HL-60 (cell line): ENCODE measurements around the gene RANBP3L.
"Not testable (repeated sequence)": the region's sequence is repeated elsewhere in the genome, so short reads cannot be mapped to it uniquely, and the experiment has no call there.

Experiments used
- DNase-seq, 2 experiments: peaks; one replicate each; pipeline ENCODE4 v3.0.0-alpha.2; 2010 to 2020; ENCODE audit warnings: low read depth in 1 of 2, low spot score in 1 of 2
- H3K27ac ChIP-seq: fragments of 250-450 bp; sonication (Bioruptor Pico); replicated peaks from 2 replicates; pipeline ENCODE4 v1.5.1; 2020; ENCODE audit warnings: mild to moderate bottlenecking, moderate library complexity
- H3K27me3 ChIP-seq: fragments of 250-450 bp; sonication (Bioruptor Pico); 2 replicates; pipeline ENCODE4 v1.5.1; 2021; ENCODE audit warnings: mild to moderate bottlenecking, moderate library complexity; ENCODE audit not compliant: insufficient read depth, poor library complexity, severe bottlenecking
- H3K4me3 ChIP-seq: replicated peaks from 2 replicates; pipeline ENCODE4 v1.5.1; 2011; ENCODE audit warnings: mild to moderate bottlenecking, control low read depth, low read length; ENCODE audit not compliant: insufficient read depth
- GABPA ChIP-seq: IDR thresholded peaks from 2 replicates; pipeline ENCODE4 v1.6.1; 2012; ENCODE audit warnings: low read depth
- POLR2AphosphoS5 ChIP-seq: IDR thresholded peaks from 2 replicates; pipeline ENCODE4 v1.6.1; 2012; ENCODE audit warnings: low read depth
- SPI1 ChIP-seq: IDR thresholded peaks from 2 replicates; pipeline ENCODE4 v1.6.1; 2012; ENCODE audit warnings: low read depth, mild to moderate bottlenecking, borderline replicate concordance
- TF ChIP-seq, protein P1 (sequence below): IDR thresholded peaks from 2 replicates; pipeline ENCODE4 v1.6.1; 2012; ENCODE audit warnings: low read depth; ENCODE audit not compliant: insufficient replicate concordance
- TF ChIP-seq, protein P2 (sequence below): IDR thresholded peaks from one replicate; pipeline ENCODE4 v1.5.1; 2011; ENCODE audit warnings: low read length, control low read depth, inconsistent platforms; ENCODE audit not compliant: insufficient read depth

Gene RANBP3L

GRCh38 chr5:36199620-36200019 lies 102.1 kb downstream of the RANBP3L start:
- Histone ChIP-seq H3K27ac (no peak overlapping the region), H3K4me3 (no peak overlapping the region), H3K27me3 (no peaks in the 10 kb centered on the region)
- TF ChIP-seq SPI1 (no peak), POLR2AphosphoS5 (no peak), GABPA (no peak)
- TF ChIP-seq, protein P1, sequence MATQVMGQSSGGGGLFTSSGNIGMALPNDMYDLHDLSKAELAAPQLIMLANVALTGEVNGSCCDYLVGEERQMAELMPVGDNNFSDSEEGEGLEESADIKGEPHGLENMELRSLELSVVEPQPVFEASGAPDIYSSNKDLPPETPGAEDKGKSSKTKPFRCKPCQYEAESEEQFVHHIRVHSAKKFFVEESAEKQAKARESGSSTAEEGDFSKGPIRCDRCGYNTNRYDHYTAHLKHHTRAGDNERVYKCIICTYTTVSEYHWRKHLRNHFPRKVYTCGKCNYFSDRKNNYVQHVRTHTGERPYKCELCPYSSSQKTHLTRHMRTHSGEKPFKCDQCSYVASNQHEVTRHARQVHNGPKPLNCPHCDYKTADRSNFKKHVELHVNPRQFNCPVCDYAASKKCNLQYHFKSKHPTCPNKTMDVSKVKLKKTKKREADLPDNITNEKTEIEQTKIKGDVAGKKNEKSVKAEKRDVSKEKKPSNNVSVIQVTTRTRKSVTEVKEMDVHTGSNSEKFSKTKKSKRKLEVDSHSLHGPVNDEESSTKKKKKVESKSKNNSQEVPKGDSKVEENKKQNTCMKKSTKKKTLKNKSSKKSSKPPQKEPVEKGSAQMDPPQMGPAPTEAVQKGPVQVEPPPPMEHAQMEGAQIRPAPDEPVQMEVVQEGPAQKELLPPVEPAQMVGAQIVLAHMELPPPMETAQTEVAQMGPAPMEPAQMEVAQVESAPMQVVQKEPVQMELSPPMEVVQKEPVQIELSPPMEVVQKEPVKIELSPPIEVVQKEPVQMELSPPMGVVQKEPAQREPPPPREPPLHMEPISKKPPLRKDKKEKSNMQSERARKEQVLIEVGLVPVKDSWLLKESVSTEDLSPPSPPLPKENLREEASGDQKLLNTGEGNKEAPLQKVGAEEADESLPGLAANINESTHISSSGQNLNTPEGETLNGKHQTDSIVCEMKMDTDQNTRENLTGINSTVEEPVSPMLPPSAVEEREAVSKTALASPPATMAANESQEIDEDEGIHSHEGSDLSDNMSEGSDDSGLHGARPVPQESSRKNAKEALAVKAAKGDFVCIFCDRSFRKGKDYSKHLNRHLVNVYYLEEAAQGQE = no peak
- TF ChIP-seq, protein P2, sequence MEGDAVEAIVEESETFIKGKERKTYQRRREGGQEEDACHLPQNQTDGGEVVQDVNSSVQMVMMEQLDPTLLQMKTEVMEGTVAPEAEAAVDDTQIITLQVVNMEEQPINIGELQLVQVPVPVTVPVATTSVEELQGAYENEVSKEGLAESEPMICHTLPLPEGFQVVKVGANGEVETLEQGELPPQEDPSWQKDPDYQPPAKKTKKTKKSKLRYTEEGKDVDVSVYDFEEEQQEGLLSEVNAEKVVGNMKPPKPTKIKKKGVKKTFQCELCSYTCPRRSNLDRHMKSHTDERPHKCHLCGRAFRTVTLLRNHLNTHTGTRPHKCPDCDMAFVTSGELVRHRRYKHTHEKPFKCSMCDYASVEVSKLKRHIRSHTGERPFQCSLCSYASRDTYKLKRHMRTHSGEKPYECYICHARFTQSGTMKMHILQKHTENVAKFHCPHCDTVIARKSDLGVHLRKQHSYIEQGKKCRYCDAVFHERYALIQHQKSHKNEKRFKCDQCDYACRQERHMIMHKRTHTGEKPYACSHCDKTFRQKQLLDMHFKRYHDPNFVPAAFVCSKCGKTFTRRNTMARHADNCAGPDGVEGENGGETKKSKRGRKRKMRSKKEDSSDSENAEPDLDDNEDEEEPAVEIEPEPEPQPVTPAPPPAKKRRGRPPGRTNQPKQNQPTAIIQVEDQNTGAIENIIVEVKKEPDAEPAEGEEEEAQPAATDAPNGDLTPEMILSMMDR = no peak
- DNase-seq = no peak

DNA sequence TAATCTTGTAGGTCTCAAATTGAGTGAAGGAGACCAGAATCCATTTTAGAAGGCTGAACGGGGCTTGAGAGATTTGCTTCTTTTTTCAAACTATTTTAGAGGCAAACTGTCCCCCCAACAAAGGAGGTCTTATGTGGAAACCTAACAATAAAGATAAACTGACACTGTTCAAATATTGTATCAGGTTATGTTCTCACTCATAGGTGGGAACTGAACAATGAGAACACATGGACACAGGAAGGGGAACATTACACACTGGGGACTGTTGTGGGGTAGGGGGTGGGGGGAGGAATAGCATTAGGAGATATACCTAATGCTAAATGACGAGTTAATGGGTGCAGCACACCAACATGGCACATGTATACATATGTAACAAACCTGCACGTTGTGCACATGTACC lies 102.9 kb downstream of the RANBP3L start:
- H3K27ac ChIP-seq, H3K4me3 ChIP-seq, DNase-seq, H3K27me3 ChIP-seq: not testable (repeated sequence)
